GM21576 (cell line): ENCODE results near the gene CXCR6.

Experiments used
- ATAC-seq: cut with Tn5 transposase; IDR thresholded peaks from one replicate; pipeline ENCODE4 v1.9.1; 2021; ENCODE audit warnings: mild to moderate bottlenecking, moderate library complexity; ENCODE audit not compliant: unreplicated experiment

Gene CXCR6

DNA sequence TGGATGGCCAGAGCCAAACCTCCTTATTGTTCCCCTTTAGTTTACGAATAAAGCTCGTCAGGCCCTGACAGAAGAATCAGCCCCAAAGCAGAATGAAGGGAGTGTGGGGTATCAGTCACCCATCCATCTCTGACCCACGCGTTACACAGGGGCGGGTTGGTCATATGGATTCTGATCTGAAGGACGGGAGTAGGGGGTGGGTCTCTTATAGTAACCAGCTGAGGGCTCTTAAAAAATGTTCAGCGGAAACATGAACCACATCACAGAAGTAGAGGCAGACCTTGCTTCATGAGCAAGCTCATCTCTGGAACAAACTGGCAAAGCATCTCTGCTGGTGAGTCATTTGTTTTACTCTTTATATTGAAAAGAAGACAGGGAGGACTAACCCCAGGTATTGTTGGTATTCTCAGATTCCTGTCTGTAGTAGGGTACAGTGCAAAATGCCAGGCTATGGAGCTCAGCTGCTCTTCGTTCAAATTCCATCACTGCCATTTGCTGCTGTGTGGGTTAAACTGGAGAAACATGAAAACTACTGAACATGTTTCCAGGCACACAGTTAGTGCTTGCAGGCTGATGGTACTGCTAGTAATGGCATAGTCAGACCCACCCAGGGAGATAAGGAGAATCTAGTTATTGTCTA lies at the start of gene CXCR6:
CXCR6 (plus strand) TSS at position 258 of the 640 bp plus-strand sequence. CDS start 3,018 bp downstream, outside the sequence.
- ATAC-seq: no peak

DNA sequence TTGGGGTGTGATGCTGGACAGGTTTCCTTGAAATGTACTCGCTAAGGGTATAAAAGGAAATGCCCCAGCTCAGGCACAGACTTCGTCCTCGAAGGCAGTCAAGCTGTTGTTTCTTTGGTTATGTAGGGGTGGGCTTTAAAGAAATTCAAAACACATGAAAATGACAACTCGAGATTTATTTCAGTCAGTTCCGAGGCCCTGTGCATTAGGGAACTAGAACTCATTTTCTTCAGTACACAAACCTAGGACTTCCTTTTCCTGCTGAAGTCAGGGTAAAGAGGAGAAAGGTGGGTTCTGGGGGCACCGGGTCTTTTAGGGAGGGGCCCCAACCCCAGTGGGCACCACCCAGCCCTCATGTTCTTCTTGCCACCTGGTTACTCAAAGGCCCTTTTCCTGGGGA lies 49.2 kb upstream of the CXCR6 start:
- no peak for ATAC-seq

DNA sequence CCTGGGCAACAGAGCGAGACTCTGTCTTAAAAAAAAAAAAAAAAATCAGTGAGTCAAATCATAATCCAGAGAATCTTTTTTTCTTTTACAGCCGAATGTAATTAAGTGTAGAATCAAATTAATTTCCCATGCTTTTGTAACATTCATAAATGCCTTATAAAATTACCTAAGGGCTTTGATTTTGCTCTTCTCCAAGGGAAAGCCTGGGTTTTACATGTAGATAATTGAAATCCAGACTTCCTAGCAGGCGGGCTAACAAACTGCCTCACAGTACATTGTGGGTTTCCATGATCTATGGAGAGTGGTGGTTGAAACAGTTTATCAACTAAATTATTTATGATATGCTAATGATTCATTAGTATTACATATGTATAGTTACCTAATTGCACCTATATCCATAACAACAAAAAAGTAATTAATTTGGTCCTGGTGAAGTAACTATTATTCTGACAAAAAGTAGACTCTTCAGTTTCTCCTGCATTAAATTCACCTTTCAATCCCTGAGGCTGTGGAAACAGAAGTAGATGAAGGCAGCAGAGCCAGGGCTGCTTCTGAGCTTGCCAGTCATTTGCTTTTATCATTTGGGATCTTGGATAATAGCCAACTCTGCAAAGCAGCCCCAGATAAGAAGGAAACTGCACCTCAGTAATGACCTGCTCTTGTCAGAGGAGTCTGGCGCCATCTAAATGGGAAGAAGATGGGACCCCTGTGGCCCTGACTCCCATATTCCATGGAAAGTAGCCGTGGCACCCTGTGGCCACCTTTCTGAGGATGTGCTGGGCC lies 47.4 kb upstream of the CXCR6 start:
- no peak for ATAC-seq

DNA sequence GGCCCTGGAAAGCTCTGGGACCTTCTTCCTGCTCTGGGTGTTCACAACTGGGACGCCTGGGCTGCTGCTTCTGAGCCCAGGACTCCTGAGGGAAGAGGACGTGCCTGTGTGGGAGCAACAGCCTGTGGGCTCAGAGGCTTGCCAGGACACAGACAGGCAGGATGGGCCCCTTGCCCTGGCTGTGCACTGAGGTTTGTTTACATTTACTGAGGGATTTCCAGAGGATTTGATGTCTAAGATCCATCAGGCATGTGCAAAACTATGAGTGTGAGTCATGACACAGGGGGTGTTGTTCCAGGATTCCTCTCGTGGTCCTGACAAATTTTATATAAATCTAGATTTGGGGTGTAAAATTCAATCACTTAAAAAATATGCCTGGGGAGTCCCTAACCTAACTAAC lies 46.3 kb upstream of the CXCR6 start:
- ATAC-seq: no peak

DNA sequence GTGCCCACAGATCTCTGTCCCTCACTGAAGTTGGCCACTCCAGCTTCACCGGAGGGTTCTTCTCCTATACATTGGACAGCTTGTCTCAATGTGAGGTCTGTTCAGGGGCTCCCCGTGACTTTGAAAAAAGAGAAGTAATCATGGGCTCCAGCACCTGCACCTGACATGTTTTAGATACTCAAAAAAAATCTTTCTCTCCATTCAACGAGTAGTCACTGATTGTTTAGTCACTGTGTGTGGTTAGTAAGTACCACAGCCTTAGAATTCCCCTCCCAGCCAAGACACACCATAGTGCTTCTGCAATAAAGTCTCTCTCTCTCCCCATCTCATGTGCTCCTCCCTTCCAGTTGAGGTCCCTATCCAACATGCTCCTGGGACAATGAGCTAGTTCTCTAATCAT lies 38.3 kb upstream of the CXCR6 start:
- ATAC-seq: no peak

DNA sequence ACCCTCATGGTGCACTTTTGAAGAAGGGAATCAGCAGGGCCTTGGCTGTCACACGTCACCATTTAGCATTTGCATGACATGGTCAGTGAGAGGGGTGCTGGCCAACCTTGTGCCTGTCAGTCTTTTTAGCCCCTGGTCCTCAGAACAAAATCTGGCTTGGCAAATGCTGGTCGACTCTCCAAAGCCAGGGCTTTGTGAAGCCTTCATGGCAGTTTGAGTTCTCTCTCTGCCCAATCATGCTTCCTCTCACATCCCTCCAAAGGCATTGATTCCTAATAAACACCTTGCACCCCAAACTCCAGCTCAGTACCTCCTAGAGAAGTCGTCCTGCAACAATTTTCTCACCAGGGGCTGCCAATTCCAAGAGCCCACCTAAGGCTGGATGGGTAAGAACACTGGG lies 37.5 kb upstream of the CXCR6 start:
- no peak for ATAC-seq

DNA sequence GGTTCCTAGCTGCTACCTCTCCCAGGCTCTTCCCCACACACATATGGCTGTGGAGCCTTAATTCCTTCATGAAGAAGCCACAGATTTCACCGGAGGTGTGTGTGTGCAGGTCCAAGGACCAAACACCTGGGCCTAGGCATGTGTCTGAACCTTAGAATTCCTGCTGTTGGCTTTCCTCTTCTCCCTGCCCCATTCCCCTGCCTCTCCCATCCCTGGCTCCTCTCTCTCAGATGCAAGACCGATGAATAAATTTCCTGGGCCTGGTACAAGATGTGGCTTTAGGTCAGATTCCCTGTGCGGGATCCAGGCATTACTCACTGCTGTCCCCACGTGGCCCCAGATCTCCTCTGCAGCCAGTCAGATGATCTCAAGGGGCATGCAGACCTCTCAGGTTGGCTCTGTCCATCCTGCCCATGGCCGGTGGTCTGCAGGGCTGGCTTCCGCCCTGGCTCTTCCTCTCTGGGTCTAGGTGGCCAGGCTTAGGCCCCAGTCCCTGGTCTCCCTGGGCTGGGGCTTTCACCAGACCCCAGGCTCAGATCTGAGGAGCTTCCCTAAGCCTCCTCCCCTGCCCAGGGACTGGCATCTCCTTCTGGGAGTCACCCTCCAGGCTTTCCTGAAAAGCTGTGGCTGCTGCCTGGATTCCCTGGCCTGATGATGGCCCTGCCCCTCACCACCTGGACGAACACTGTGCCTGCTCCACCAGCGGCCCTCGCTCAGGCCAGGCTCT lies 36.4 kb upstream of the CXCR6 start:
- no peak for ATAC-seq

DNA sequence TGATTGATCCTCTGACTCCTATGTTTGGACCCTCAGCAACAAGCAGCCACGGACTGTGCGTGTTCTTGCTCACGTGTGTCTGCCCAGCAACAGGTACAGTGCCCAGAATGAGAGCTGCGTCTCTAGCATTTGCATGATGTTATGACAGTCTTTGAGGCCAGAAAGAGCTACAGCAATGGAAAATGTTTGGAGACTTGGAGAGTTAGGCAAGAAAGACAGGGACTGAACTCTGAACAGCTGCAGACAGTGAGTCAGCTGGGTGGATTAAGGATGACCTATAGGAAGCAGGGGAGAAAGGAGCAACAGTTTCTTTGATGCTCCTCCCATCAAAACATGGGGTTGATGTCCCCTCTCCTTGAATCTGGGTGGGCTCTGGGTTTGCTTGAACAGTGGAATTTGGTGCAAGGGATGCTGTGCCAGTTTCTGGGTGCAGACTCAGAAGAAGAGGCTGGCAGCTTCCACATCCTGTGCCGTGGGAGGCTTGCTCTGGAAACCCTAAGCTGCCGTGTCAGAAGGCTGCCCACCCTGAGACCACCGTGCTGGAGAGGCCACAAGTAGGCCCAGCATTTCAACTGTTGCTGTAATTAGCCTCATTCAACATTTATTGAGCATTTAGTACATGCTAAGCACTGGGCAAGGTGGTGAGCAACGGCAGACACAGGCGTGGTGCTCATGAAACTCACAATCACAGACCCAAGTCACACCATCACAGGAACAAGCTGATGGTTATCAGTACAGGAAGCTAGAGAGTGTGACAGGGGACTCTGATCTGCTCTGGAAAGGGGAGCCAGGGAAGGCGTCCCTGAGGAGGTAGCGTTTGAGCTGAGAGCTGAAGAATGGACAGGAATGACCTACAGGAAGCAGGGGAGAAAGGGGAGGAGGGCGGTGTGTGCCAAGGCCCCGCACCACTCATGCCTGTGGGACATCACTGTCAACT lies 35.2 kb upstream of the CXCR6 start:
- ATAC-seq: no peak

DNA sequence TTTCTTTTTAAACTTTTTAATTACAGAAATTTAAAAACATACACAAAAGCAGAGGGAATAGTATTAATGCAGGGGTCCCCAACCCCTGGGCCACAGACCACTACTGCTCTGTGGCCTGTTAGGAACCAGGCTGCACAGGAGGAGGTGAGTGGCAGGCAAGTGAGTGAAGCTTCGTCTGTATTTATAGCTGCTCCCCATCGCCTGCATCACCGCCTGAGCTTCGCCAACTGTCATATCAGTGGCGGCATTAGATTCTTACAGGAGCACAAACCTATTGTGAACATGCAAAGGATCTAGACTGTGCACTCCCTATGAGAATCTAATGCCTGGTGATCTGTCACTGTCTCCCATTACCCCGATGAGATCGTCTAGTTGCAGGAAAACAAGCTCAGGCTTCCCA lies 34.5 kb upstream of the CXCR6 start:
- ATAC-seq: no peak

DNA sequence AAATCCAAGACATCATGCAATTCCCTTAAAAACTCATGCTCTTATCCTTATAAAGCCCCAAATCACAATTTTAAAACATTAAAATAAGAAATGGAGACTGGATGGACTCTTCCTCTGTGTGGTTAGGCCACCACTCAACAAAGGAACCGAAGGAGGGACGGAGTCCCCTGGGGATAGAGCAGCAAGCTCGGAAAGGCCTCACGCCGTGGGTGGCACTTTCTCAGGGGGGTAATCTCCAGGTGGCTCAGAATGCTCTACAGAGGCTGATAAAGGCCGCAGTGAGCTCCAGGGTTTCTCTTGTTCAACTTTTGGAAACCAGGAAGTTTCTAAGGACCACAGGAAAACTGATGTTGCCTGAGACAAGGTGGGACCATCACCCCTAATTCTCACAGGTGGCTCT lies 33.7 kb upstream of the CXCR6 start:
- no peak for ATAC-seq

DNA sequence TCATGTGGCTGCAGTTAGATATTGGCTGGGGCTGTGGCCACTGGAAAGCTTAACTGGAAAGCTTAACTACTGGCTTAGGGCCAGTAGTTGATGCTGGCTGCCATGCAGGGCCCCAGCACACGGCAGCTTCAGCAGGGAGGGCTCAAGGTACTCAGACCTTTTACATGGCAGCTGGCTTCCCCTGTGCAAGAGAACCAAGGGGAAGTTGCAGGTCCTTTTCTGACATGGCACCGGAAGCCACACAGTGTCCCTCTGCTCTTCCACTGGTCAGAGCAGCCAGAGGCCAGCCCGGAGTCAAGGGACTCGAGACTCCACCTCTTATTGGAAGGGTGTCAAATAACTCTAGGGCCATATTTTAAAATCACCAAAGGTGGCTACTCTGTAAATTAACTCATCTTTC lies 32.4 kb upstream of the CXCR6 start:
- no peak for ATAC-seq

DNA sequence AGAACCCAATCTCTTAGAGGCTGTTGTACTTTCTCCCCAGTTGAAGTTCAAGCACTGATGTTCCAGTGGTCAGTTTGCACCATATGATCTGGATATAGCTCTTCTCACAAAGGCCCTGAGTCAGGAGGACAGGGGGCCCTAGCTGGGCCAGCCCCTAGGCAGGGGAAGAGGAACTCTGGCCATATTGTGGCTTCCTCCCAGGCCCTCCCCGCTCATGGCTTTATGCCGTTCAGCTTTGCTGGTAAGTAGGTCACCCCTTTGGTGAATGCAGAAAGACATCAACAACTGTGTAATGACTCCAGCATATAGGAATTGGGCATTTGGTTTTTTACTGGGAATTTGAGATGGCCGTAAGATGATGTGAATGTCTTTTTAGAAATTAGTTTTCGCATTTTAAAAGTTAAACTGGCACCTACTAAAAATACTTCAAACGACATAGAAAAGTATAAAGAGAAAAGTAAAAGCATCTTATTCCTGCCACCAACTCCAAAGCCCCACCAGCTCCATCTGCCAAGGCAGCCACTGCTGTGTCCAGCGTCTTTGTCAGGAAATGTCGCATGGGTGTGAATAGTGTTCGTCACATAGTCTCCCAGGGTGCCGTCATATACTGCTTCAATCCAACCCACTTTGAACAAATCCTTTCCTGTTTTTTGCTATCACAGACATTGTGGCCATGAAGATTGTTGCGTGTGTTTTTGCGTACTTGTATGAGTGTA lies 31.6 kb upstream of the CXCR6 start:
- ATAC-seq: no peak

DNA sequence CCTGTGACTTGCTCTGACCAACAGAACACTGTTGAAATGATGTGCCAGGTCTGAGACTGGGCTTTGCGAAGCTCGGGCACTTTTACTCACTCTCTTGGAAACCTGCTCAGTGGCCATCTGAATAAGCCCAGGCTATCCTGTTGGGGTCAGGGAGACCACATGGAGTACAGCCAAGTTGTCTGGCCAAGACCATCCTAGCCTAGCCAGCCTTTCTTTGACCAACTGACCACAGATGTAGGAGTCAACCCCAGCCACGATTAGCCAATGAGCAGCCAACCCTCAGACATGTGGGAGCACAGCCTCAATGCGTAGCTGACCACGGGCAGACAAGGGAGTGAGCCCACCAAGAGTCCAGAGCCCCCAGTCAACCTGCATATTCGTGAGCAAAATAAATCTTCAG lies 30.8 kb upstream of the CXCR6 start:
- no peak for ATAC-seq

DNA sequence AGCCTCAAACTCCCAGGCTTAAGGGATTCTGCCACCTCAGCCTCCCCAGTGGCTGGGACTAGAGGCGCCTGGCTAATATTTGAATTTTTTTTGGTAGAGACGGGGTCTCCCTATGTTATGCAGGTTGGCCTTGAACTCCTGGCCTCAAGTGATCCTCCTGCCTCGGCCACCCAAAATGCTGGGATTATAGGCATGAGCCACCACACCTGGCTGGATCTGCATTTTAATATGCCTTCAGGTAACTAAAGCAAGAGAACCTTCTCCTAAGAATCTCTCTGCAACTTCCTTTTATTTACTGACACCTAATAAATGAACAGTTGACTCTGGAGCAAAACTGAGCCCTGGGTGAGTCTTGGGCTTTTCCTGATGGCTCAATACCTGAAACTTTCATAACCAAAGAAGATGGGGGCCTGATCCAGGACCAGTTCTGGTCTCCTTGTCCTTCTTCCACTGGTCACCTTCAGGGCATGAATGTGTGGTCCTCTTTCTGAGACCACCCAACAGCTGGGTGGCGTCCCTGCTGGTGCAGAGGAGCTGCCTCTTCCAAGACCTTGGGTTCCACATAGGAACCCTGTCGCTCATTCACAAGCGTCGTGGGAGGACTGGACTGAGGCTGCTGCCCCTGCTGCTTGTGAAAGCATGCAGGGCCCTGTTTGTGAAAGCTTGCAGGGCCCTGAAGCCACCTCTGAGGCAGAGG lies 28.8 kb upstream of the CXCR6 start:
- no peak for ATAC-seq

DNA sequence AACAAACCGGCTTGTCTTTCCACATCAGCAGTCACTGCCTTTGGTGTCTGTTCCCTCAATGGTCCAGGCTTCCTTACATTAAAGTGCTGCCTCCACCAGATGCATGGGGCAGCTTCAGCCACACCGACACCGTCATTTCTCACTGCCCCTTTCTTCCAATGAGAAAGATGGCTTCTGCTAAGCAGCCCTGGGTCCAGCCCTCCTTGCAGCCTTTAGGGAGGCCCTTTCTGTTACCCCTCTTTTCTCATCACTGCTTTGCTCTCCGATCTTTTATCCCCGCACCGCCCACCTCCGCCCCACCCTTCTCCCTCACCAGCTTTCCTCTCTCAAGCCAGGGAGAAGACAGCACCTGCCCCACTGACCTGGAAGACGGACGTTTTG lies 28.2 kb upstream of the CXCR6 start:
- no peak for ATAC-seq

DNA sequence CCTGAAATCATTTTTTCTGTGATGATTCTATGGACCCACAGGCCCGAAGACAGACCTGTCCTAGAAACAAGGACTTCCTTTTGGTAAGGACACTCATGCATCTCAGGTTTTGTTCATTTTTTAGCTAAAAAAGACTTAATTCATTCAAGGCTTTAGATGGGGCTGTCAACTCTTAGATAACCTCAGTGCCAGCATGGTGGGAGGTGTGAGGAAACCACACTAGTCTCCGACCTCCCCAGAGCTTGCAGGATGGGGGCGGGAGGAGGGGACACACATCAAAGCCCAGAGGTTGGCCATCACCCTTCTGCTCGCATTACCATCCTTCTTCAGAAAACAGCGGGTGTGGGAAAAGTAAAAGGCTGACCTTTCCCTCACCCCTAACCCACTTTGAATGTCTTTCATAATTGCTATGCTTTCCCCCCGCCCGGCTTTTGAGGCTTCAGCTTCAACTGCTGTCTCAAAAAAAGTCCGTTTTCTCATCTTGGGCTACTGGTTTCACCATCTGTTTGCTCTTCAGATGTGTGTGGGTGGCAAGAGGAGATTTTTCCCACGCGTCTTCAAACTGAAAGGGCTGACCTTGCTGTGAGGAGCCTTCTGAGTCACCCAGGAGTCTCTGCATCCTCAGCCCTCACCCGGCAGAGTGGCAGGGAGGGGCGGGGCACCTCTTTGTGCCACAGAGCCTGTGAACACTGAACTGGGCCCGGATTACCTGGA lies 27.6 kb upstream of the CXCR6 start:
- peak; percentile 89 for ATAC-seq

DNA sequence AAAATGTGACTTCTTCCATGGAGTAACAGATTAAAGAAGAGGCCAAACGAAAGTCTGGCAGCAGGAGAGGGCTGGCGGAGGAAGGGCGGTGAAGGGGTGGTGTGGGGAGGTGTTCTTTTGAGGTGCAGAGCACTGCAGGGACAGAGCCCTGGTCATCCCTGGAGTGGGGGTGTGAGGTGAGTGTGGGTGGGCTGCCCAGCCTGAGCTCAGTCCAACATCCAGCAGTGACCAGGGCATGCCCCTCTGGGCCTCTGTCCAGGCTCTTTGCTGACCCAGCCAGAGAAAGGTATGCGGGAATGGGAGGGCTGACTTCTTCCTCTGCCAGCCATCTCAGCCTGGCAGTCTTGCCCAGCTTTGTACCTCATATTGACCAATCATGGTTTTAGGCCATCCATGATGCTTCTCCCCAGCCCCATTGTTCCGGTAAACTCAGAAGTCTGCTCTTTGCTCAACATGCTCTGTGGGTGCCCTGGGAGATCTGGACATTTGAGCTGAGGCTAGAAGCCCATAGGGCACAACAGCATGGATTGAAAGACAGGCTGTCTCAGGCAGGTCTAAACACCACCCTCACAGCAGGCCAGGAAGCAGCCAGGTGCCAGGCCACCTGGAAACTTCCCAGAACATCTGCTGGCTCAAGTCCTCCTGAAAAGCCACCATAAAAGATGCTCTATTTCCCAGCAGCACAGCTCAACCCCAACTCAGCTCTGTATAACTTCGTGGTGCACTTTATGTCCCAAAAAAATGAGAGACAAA lies 25.9 kb upstream of the CXCR6 start:
- no peak for ATAC-seq
